GM04504 (cell line): Measurements from ENCODE around the gene C1RL.
"Not testable (repeated sequence)": the region's sequence is repeated elsewhere in the genome, so short reads cannot be mapped to it uniquely, and the experiment has no call there.

ENCODE experiments used
- DNase-seq: peaks from one replicate; pipeline ENCODE4 v3.0.0-alpha.2; 2012; ENCODE audit warnings: low read depth

C1RL gene

GRCh38 chr12:7114008-7114407 lies 5.0 kb upstream of the C1RL start:
- no peak for DNase-seq

- DNase-seq, result no peak
Observed at GRCh38 chr12:7113389-7113871, 4.4 kb upstream of the C1RL start.

DNA sequence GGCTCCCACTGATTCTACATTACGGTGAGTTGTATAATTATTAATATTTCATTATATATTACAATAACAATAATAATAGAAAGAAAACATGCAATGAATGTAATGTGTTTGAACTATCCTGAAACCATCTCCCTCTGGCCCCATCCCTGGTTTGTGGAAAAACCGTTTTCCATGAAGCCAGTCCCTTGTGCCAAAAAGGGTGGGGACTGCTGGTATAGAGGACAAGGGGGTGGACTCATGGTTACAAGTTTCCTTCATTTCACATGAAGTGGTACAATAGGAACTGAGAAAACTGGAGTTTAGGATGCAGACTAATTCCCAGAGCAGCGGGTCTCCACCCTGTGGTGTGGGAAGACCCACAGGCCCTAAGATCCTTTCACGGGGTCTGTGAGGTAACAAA lies 3.0 kb upstream of the C1RL start:
- DNase-seq, result no peak

DNA sequence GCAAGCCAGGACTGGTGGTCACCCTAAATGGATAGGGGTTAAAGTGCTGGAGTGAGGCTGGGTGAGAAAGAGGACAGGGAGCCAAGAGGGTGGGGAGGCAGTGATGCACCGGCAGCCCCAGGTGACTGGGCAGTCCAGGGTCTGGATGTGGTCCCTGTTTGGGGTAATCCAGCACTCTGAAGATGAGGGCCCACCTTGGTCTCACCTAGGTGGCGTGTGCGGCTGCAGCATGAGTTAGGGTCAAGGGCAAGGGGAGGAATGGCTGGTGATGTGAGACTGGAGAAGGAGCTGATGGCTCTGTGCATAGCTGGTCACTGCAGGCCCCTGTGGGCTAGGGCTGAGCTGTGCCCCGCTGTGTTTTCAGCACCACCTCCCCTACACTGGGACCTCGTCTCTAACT lies 1.6 kb upstream of the C1RL start:
- no peak for DNase-seq

DNA sequence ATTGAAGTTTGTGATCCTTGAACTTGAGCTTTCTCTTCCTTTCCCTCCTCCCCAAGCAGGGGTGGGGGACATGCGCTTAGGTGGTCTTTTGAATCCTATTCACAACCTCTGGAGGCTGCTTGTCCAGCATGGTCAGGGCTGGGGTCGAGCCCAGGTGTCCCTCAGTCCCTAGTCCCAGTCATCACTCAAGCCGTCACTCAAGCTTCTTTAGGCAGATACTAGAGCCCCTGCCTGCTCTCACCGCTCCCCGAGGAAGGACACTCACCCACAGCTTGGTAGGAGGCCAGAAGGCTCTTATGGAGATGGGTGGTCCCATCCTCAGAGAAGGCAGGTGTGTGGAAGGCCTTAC lies 532 bp upstream of the C1RL start:
- DNase-seq, result no peak

- peak; percentile 53 for DNase-seq
Observed at GRCh38 chr12:7108003-7108795, 815 bp downstream of the C1RL start.

DNA sequence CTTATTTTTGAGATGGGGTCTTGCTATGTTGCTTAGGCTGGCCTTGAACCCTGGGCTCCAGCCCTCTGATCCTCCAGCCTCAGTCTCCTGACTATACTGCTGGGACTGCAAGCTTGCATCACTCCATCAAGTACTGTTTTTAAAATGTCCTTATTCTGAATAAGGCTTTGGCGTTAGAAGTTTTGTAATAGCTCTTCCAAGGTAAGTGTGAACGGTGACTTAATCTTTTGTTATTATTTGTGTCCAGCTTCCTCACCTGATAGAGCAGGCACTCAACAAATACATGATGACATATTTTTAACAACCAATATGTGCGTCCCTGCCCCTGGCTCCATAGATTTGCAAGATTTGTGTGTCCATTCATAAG lies 1.4 kb downstream of the C1RL start:
- no peak for DNase-seq

DNA sequence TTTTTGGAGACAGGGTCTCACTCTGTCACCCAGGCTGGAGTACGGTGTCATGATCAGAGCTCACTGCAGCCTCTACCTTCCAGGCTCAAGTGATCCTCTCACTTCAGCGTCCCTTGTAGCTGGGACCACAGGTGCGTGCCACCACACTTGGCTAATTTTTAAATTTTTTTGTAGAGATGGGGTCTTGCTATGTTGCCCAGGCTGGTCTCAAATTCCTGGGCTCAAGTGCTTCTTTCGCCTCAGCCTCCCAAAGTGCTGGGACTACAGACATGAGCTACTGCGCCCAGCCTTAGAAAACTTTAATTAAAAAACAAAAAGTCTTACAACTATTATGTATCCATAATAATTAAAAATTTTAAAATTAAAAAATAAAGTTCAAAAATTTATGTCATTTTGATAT lies 1.8 kb downstream of the C1RL start:
- not testable (repeated sequence) for DNase-seq

GRCh38 chr12:7106082-7106481 lies 2.9 kb downstream of the C1RL start:
- DNase-seq, result no peak

GRCh38 chr12:7103837-7104584 lies 5.0 kb downstream of the C1RL start:
- no peak for DNase-seq

DNA sequence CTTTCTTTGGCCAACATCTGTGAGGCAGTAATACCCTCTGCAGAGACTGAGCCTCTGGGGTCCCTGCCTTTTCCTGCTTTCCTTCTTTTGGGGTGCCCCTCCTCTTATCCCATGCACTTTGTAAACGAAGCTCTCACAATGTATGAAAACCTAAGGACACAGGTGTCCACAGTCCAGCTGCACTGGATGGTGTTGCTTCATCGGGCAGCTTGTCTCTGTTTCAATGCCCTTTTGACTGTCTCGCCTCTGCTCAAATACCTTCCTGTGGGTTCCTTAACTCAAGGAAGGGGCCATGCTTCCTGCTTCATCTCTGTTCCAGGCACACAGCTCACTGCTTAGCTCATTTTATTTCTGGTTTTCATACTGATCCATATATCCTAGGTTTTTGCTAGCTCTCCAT lies 6.4 kb downstream of the C1RL start:
- DNase-seq, result no peak

DNA sequence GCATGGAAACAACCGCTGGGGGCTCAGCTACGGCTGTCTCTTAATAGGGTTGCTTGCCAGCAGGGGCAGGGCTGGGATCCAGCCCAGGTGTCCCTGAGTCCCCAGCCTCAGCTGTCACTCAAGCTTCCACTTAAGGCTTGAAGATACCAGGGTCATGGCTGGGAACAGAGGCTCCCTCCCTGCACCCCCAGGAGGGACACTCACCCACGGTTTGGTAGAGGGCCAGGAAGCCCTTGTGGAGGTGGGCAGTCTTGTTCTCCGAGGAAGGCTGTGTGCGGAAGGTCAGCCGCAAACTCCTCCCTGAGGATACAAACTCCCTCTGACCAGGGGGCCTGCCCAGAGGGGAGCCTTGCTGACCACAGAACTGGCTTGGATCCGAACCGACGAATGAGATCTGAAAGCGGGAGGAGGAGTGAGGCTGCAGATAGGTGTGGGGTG lies 7.3 kb downstream of the C1RL start:
- DNase-seq, result no peak

DNA sequence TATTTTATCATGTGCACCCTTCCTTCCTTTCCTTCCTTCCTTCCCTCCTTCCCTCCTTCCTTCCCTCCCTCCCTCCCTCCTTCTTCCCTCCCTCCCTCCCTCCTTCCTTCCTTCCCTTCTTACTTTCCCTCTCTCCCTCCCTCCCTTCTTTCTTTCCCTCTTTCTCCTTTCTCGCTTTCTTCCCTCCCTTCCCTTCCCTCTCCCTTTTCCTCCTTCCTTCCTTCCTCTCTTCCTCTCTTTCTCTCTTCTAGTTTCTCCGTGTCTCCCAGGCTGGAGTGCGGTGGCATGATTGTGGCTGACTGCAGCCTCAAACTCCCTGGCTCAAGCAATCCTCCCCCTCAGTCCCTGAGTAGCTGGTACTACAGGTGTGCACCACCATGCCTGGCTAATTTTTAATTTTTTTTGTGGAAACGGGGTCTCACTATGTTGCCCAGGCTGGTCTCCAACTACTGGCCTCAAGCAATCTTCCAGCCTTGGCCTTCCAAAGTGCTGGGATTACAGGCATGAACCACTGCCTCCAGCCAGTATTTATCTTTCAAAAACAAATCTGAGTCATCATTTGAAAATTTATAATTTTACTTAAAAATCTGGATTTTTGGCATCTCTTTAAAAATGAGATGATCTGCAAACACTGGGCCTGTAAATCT lies 7.8 kb downstream of the C1RL start:
- DNase-seq, result no peak

DNA sequence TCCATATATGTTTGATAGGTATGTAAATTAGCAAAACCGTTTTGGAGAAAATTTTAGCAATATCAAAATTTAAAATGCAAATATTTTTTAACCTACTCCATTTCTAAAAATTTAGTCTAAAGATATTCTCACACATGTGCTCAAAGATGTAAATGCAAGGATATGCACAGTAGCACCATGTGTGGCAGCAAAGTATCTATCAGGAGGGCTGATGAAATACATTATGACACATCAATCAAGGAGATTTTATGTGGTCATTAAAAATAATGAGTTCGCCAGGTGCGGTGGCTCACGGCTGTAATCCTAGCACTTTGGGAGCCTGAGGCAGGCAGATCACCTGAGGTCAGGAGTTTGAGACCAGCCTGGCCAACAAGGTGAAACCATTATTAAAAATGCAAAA lies 8.8 kb downstream of the C1RL start:
- DNase-seq, result no peak

- no peak for DNase-seq
Observed at GRCh38 chr12:7099290-7099996, 9.6 kb downstream of the C1RL start.

GRCh38 chr12:7096979-7097378 lies 12.0 kb downstream of the C1RL start:
- no peak for DNase-seq

GRCh38 chr12:7096006-7096932 lies 12.7 kb downstream of the C1RL start:
- no peak for DNase-seq

- DNase-seq, result no peak
Observed at GRCh38 chr12:7093892-7094291, 15.1 kb downstream of the C1RL start.

- DNase-seq, result no peak
Observed at GRCh38 chr12:7093486-7093885, 15.5 kb downstream of the C1RL start.

DNA sequence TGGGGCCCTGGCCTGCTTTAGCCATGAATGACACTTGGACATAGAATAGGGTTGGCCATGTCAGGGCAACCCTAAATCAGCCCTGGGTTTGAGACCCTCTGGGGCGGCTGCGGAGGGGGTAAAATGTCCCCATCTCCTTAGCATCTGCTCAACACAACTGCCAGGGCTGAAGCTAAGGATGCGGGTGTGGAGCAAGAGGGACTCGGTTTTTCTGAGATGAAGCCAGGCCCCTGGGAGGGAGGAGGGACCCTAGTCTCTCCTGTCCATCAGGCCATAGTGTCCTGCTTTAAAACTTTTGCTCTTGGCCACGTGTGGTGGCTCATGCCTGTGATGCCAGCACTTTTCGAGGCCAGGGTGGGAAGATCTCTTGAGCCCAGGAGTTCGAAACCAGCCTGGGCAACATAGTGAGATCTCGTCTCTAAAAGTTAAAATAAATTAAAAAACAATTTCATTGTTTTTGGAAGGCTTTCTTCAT lies 16.0 kb downstream of the C1RL start:
- no peak for DNase-seq
